ENCODE data around the gene CLMN. TPM values are rescaled to one million over a fixed set of nuclear protein-coding genes. Genes with fewer than 3 reads are reported as not detected.

Gene CLMN
- total RNA-seq, 1 experiment from 2014 or later, result 33.4 TPM

- no peaks in the 10 kb centered on the region for H4K20me1 ChIP-seq (ENCODE audit: insufficient read depth)
- H3K9ac ChIP-seq (ENCODE audit: low read length), result no peak overlapping the region
- intact Hi-C loops (cut with micrococcal nuclease), result no loop called here
- no peaks in the 10 kb centered on the region for H3K36me3 ChIP-seq (ENCODE audit: control insufficient read depth in 1 of 2, insufficient read depth in 2 of 2, low read length in 2 of 2)
- CTCF ChIA-PET, result interaction anchor here (0.9 kb wide), 1 partner anchor 14 kb away, joined by 3 read pairs; no protein-coding TSS in a partner anchor
- BruUV-seq (replicated peaks), result no TSS peak
- no peak for ATAC-seq
- no peak overlapping the region for H3K4me3 ChIP-seq (replicated peaks in 1 of 2; ENCODE audit: low read depth in 1 of 2, low read length in 2 of 2)
- no peak overlapping the region for H2AFZ ChIP-seq (ENCODE audit: low read depth, low read length, poor library complexity, severe bottlenecking)
- peaks cover 16% of the 10 kb centered on the region; the same call in 1 of the 2 replicates for H3K79me2 ChIP-seq (ENCODE audit: insufficient read depth, low read length)
- TF ChIP-seq REST (IDR thresholded peaks at IDR 0.05; ENCODE audit: low read depth), result no peak
- TF ChIP-seq SP1 (IDR thresholded peaks at IDR 0.05; ENCODE audit: low read depth), result no peak
- no peak for TF ChIP-seq SRF (IDR thresholded peaks at IDR 0.05; ENCODE audit: low read depth)
- TF ChIP-seq POLR2AphosphoS5 (IDR thresholded peaks at IDR 0.05; ENCODE audit: low read depth, low read length), result no peak
- no peak for TF ChIP-seq CEBPB (IDR thresholded peaks at IDR 0.05; ENCODE audit: low read depth)
- TF ChIP-seq POLR2A (IDR thresholded peaks at IDR 0.05; ENCODE audit: borderline replicate concordance, extremely low read depth, insufficient read depth, insufficient read length), result no peak
- TF ChIP-seq EGR1 (IDR thresholded peaks at IDR 0.05; ENCODE audit: low read depth), result no peak
- TF ChIP-seq CTCF (IDR thresholded peaks at IDR 0.05 in 2 of 3, conservative IDR thresholded peaks at IDR 0.05 in 1 of 3; ENCODE audit: borderline replicate concordance in 1 of 3, insufficient read depth in 1 of 3, low read depth in 2 of 3, low read length in 2 of 3), result no peak
- no peak for TF ChIP-seq FOSL1 (IDR thresholded peaks at IDR 0.05; ENCODE audit: low read depth)
- RAD21 ChIA-PET (ENCODE audit: low non-redundant PET in 1 of 2, low total read pairs in 2 of 2, uncharacterized antibody in 2 of 2, unreplicated experiment in 2 of 2), result no interaction called here
- no peak overlapping the region for H3K27ac ChIP-seq (ENCODE audit: low read depth, low read length)
- H3K4me1 ChIP-seq (ENCODE audit: control insufficient read depth in 1 of 2, insufficient read depth in 2 of 2, low read length in 2 of 2), result peaks cover 6 to 35% of the 10 kb centered on the region in 2 experiments; a peak in 3 of 4 replicates
- DNase-seq (ENCODE audit: low read depth, low spot score), result no peak
- no peaks in the 10 kb centered on the region for H3K9me3 ChIP-seq (ENCODE audit: control insufficient read depth in 1 of 2, insufficient read depth in 1 of 2, low read depth in 1 of 2, low read length in 2 of 2)
- no peaks in the 10 kb centered on the region for H3K9me2 ChIP-seq (ENCODE audit: insufficient read depth)
- no peak overlapping the region for H3K4me2 ChIP-seq (ENCODE audit: low read length)
- POLR2A ChIA-PET, result interaction anchor here (0.5 kb wide), 1 partner anchor 170 kb away, joined by 3 read pairs; no protein-coding TSS in a partner anchor
- H3K27me3 ChIP-seq (ENCODE audit: insufficient read depth, low read length), result no peaks in the 10 kb centered on the region
Measured at GRCh38 chr14:95292660-95293425, 26.9 kb downstream of the CLMN start.
